Measurements from ENCODE around the gene SMOC2. TPM values are rescaled to one million over a fixed set of nuclear protein-coding genes. Genes with fewer than 3 reads are reported as not detected.
A peak's percentile ranks its signal among the peaks of the same experiment; 100 is the strongest.
"Not testable (repeated sequence)": the region's sequence is repeated elsewhere in the genome, so short reads cannot be mapped to it uniquely, and the experiment has no call there.

SMOC2 gene
- total and polyA plus RNA-seq, 4 experiments from 2014 or later = not detected

DNA sequence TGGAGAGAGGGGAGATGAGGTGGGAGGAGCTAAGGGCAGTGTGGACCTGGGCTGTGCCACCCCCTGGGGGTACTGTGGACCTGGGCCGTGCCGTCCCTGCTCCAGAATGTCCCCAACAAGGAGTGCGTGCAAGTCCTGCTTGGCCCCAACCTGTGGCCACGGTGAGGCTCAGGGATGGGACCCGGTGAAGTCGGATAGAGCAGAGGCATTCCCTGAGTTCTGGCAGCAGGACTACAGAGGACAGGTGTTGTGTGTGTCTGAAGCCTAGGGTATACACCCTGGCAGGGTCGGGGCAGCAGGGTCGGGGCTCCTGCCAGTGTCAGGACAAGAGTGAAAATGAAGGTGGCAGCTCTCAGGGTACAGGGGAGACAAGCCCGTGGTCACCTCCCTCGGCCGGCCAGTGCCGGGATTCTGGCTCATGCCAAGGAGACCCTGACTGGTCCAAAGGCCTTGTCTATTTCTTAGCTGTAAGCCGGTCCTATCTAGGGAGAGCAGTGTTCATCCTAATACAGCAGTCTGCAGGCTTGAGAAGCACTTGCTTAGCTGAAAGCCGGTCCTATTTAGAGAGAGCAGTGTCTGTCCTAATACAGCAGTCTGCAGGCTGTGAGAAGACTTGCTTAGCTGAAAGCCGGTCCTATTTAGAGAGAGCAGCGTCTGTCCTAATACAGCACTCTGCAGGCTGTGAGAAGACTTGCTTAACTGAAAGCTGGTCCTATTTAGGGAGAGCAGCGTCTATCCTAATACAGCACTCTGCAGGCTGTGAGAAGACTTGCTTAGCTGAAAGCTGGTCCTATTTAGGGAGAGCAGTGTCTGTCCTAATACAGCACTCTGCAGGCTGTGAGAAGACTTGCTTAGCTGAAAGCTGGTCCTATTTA lies 95.9 kb downstream of the SMOC2 start:
- intact Hi-C loops (cut with micrococcal nuclease) = no loop called here
- Histone ChIP-seq H3K4me3 (ENCODE audit: low read length in 2 of 2) (no peak overlapping the region), H3K36me3 (ENCODE audit: insufficient read depth, low read length) (no peaks in the 10 kb centered on the region), H3K27ac (ENCODE audit: low read depth, low read length) (no peak overlapping the region), H3K27me3 (ENCODE audit: insufficient read depth, low read length) (no peaks in the 10 kb centered on the region), H3K4me1 (ENCODE audit: insufficient read depth, low read length) (no peaks in the 10 kb centered on the region), H3K9me3 (ENCODE audit: control insufficient read depth in 1 of 2, low read length in 2 of 2) (no peaks in the 10 kb centered on the region)
- CTCF ChIA-PET (ENCODE audit: partially characterized antibody) = no interaction called here
- Mint-ChIP-seq H3K9me3 (no peaks in the 10 kb centered on the region), H3K27ac (peak overlapping the region in 1 of 7 donors; percentile 69), H3K4me3 (no peak overlapping the region), H3K27me3 (peaks cover 3 to 5% of the 10 kb centered on the region in 2 donors), H3K4me1 (no peaks in the 10 kb centered on the region), H3K36me3 (no peaks in the 10 kb centered on the region)
- POLR2A ChIA-PET (ENCODE audit: partially characterized antibody) = no interaction called here
- DNase-seq = no peak

GRCh38 chr6:168537540-168537884 lies 96.5 kb downstream of the SMOC2 start:
- no peaks in the 10 kb centered on the region for H3K4me1 ChIP-seq (ENCODE audit: insufficient read depth, low read length)
- Mint-ChIP-seq H3K27me3 (peaks cover 3 to 5% of the 10 kb centered on the region in 2 donors), H3K36me3 (no peaks in the 10 kb centered on the region), H3K4me3 (no peak overlapping the region), H3K27ac (no peak overlapping the region), H3K9me3 (no peaks in the 10 kb centered on the region), H3K4me1 (no peaks in the 10 kb centered on the region)
- CTCF ChIA-PET (ENCODE audit: partially characterized antibody) = no interaction called here
- no peaks in the 10 kb centered on the region for H3K27me3 ChIP-seq (ENCODE audit: insufficient read depth, low read length)
- DNase-seq = no peak
- no peak overlapping the region for H3K27ac ChIP-seq (ENCODE audit: low read depth, low read length)
- POLR2A ChIA-PET (ENCODE audit: partially characterized antibody) = no interaction called here
- intact Hi-C loops (cut with micrococcal nuclease) = no loop called here
- H3K9me3 ChIP-seq (ENCODE audit: control insufficient read depth in 1 of 2, low read length in 2 of 2) = no peaks in the 10 kb centered on the region
- no peaks in the 10 kb centered on the region for H3K36me3 ChIP-seq (ENCODE audit: insufficient read depth, low read length)
- no peak overlapping the region for H3K4me3 ChIP-seq (ENCODE audit: low read length in 2 of 2)

DNA sequence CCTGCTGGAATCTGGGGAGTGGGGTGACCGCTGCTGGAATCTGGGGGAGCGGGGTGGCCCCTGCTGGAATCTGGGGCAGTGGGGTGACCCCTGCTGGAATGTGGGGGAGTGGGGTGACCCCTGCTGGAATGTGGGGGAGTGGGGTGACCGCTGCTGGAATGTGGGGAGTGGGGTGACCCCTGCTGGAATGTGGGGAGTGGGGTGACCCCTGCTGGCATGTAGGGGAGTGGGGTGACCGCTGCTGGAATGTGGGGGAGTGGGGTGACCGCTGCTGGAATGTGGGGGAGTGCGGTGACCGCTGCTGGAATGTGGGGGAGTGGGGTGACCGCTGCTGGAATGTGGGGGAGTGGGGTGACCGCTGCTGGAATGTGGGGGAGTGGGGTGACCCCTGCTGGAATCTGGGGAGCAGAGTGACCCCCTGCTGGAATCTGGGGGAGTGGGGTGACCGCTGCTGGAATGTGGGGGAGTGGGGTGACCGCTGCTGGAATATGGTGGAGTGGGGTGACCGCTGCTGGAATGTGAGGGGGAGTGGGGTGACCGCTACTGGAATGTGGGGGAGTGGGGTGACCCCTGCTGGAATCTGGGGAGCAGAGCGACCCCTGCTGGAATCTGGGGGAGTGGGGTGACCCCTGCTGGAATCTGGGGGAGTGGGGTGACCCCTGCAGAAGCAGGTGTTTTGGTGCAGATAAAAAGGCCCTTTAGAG lies 97.4 kb downstream of the SMOC2 start:
- H3K4me1 Mint-ChIP-seq; CTCF ChIA-PET (ENCODE audit: partially characterized antibody); DNase-seq; POLR2A ChIA-PET (ENCODE audit: partially characterized antibody); H3K9me3 Mint-ChIP-seq; H3K4me3 Mint-ChIP-seq; H3K36me3 ChIP-seq (ENCODE audit: insufficient read depth, low read length); H3K27me3 Mint-ChIP-seq; H3K4me3 ChIP-seq (ENCODE audit: low read length in 2 of 2); H3K27ac ChIP-seq (ENCODE audit: low read depth, low read length); H3K27ac Mint-ChIP-seq; H3K9me3 ChIP-seq (ENCODE audit: control insufficient read depth in 1 of 2, low read length in 2 of 2); H3K27me3 ChIP-seq (ENCODE audit: insufficient read depth, low read length); H3K4me1 ChIP-seq (ENCODE audit: insufficient read depth, low read length); intact Hi-C loops (cut with micrococcal nuclease); H3K36me3 Mint-ChIP-seq: not testable (repeated sequence)

DNA sequence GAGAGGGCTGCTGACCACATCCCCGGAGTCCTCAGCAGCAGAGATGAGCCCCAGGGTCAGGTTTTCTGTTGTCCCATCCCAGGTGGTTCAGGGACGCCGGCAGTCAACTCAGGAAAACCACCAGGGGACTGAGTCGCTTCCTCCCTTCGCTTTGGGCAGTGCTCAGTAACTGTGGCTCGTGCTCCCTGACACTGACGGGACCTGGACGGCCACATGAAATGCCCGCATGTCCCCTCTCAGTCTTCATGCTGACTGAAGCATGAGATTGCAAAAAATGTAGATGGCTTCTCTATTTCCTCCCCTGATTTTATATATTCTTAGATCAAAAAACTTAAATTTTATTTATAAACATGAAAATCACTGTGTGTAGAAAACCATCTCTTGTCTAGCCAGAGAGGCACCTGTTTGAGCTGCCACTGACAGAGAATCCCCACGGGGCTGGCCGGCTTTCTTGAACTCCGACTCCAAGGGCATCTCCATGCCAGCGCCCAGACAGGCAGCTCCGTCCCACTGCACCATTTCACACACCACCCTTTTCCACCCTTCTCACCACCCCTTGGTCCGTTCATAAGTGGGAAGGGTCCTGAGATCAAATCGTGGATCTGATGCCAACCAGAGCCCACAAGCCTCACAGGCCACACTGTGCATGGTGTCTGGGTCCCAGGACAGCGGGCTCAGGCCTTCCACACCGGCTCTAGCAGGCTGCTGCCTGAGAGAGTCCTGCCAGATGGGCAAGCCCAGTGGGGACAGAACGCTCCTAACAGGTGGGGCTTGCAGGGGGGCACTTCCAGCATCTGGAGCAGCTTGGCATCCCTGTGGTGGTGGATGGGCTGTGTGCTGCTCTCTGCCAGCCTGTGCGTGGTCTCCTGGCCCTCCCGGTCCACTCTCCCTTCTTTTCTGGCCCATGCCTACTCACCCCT lies 98.2 kb downstream of the SMOC2 start:
- no peak for DNase-seq
- H3K27ac ChIP-seq (ENCODE audit: low read depth, low read length) = no peak overlapping the region
- no peaks in the 10 kb centered on the region for H3K36me3 ChIP-seq (ENCODE audit: insufficient read depth, low read length)
- no peak overlapping the region for H3K4me3 ChIP-seq (ENCODE audit: low read length in 2 of 2)
- intact Hi-C loops (cut with micrococcal nuclease) = no loop called here
- peaks cover 3 to 5% of the 10 kb centered on the region in 2 donors for H3K27me3 Mint-ChIP-seq
- H3K4me1 Mint-ChIP-seq = no peaks in the 10 kb centered on the region
- POLR2A ChIA-PET (ENCODE audit: partially characterized antibody) = no interaction called here
- no peak overlapping the region for H3K27ac Mint-ChIP-seq
- H3K4me3 Mint-ChIP-seq = no peak overlapping the region
- no peaks in the 10 kb centered on the region for H3K9me3 ChIP-seq (ENCODE audit: control insufficient read depth in 1 of 2, low read length in 2 of 2)
- H3K4me1 ChIP-seq (ENCODE audit: insufficient read depth, low read length) = no peaks in the 10 kb centered on the region
- CTCF ChIA-PET (ENCODE audit: partially characterized antibody) = no interaction called here
- H3K9me3 Mint-ChIP-seq = no peaks in the 10 kb centered on the region
- H3K27me3 ChIP-seq (ENCODE audit: insufficient read depth, low read length) = no peaks in the 10 kb centered on the region
- no peaks in the 10 kb centered on the region for H3K36me3 Mint-ChIP-seq

- no peak overlapping the region for H3K27ac ChIP-seq (ENCODE audit: low read depth, low read length)
- H3K9me3 ChIP-seq (ENCODE audit: control insufficient read depth in 1 of 2, low read length in 2 of 2) = no peaks in the 10 kb centered on the region
- POLR2A ChIA-PET (ENCODE audit: partially characterized antibody) = no interaction called here
- Mint-ChIP-seq H3K27me3 (peaks cover 3 to 5% of the 10 kb centered on the region in 2 donors), H3K9me3 (peaks cover 0 to 1% (median 0%) of the 10 kb centered on the region in 8 donors), H3K36me3 (no peaks in the 10 kb centered on the region), H3K4me1 (no peaks in the 10 kb centered on the region), H3K27ac (no peak overlapping the region), H3K4me3 (no peak overlapping the region)
- H3K4me1 ChIP-seq (ENCODE audit: insufficient read depth, low read length) = no peaks in the 10 kb centered on the region
- intact Hi-C loops (cut with micrococcal nuclease) = no loop called here
- no peaks in the 10 kb centered on the region for H3K27me3 ChIP-seq (ENCODE audit: insufficient read depth, low read length)
- no peak overlapping the region for H3K4me3 ChIP-seq (ENCODE audit: low read length in 2 of 2)
- no peaks in the 10 kb centered on the region for H3K36me3 ChIP-seq (ENCODE audit: insufficient read depth, low read length)
- CTCF ChIA-PET (ENCODE audit: partially characterized antibody) = no interaction called here
- no peak for DNase-seq
Observed at GRCh38 chr6:168540713-168541291, 99.8 kb downstream of the SMOC2 start.

- no peaks in the 10 kb centered on the region for H3K36me3 ChIP-seq (ENCODE audit: insufficient read depth, low read length)
- Mint-ChIP-seq H3K9me3 (peaks cover 0 to 1% (median 0%) of the 10 kb centered on the region in 8 donors), H3K27me3 (peaks cover 3 to 5% of the 10 kb centered on the region in 2 donors), H3K4me1 (no peaks in the 10 kb centered on the region), H3K4me3 (no peak overlapping the region), H3K27ac (no peak overlapping the region), H3K36me3 (no peaks in the 10 kb centered on the region)
- no peaks in the 10 kb centered on the region for H3K27me3 ChIP-seq (ENCODE audit: insufficient read depth, low read length)
- no peak overlapping the region for H3K27ac ChIP-seq (ENCODE audit: low read depth, low read length)
- ChIA-PET POLR2A (ENCODE audit: partially characterized antibody) (no interaction called here), CTCF (ENCODE audit: partially characterized antibody) (no interaction called here)
- DNase-seq = no peak
- no peaks in the 10 kb centered on the region for H3K4me1 ChIP-seq (ENCODE audit: insufficient read depth, low read length)
- H3K9me3 ChIP-seq (ENCODE audit: control insufficient read depth in 1 of 2, low read length in 2 of 2) = no peaks in the 10 kb centered on the region
- H3K4me3 ChIP-seq (ENCODE audit: low read length in 2 of 2) = no peak overlapping the region
- intact Hi-C loops (cut with micrococcal nuclease) = no loop called here
Observed at GRCh38 chr6:168541307-168541706, 100.3 kb downstream of the SMOC2 start.

DNA sequence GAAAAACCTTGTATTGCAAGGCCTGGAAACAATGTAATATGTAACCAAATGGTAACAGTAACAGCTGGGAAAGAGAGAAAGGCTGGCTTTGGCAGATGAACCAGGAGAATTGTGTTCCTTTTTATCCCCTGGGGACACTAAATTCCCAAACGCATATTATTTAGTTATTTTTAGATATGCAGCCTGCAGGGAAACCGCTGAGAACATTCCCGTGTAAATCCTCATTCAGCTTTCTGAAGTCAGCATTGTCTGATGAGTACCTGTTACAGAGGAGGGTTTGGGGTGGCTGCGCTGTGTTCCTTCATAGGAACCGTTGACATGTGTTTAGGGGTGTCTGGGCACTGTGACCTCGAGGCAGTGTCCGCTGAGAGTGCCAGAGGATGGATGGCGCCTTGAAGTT lies 101.3 kb downstream of the SMOC2 start:
- Mint-ChIP-seq H3K27ac (no peak overlapping the region), H3K9me3 (peaks cover 0 to 1% (median 0%) of the 10 kb centered on the region in 8 donors), H3K36me3 (no peaks in the 10 kb centered on the region), H3K4me3 (no peak overlapping the region), H3K27me3 (peaks cover 5 to 6% of the 10 kb centered on the region in 2 donors), H3K4me1 (no peaks in the 10 kb centered on the region)
- DNase-seq = no peak
- no peaks in the 10 kb centered on the region for H3K4me1 ChIP-seq (ENCODE audit: insufficient read depth, low read length)
- no peaks in the 10 kb centered on the region for H3K36me3 ChIP-seq (ENCODE audit: insufficient read depth, low read length)
- CTCF ChIA-PET (ENCODE audit: partially characterized antibody) = no interaction called here
- POLR2A ChIA-PET (ENCODE audit: partially characterized antibody) = no interaction called here
- no peaks in the 10 kb centered on the region for H3K9me3 ChIP-seq (ENCODE audit: control insufficient read depth in 1 of 2, low read length in 2 of 2)
- no peak overlapping the region for H3K27ac ChIP-seq (ENCODE audit: low read depth, low read length)
- H3K4me3 ChIP-seq (ENCODE audit: low read length in 2 of 2) = no peak overlapping the region
- H3K27me3 ChIP-seq (ENCODE audit: insufficient read depth, low read length) = no peaks in the 10 kb centered on the region
- intact Hi-C loops (cut with micrococcal nuclease) = no loop called here
